GM18526 (cell line): ENCODE measurements around the gene MPPE1.

ENCODE experiments used
- POLR2A ChIP-seq: IDR thresholded peaks from 3 replicates; pipeline ENCODE4 v1.6.1; 2011; ENCODE audit not compliant: insufficient read length; ENCODE audit errors: extremely low read depth

Gene MPPE1, protein sequence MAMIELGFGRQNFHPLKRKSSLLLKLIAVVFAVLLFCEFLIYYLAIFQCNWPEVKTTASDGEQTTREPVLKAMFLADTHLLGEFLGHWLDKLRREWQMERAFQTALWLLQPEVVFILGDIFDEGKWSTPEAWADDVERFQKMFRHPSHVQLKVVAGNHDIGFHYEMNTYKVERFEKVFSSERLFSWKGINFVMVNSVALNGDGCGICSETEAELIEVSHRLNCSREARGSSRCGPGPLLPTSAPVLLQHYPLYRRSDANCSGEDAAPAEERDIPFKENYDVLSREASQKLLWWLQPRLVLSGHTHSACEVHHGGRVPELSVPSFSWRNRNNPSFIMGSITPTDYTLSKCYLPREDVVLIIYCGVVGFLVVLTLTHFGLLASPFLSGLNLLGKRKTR

DNA sequence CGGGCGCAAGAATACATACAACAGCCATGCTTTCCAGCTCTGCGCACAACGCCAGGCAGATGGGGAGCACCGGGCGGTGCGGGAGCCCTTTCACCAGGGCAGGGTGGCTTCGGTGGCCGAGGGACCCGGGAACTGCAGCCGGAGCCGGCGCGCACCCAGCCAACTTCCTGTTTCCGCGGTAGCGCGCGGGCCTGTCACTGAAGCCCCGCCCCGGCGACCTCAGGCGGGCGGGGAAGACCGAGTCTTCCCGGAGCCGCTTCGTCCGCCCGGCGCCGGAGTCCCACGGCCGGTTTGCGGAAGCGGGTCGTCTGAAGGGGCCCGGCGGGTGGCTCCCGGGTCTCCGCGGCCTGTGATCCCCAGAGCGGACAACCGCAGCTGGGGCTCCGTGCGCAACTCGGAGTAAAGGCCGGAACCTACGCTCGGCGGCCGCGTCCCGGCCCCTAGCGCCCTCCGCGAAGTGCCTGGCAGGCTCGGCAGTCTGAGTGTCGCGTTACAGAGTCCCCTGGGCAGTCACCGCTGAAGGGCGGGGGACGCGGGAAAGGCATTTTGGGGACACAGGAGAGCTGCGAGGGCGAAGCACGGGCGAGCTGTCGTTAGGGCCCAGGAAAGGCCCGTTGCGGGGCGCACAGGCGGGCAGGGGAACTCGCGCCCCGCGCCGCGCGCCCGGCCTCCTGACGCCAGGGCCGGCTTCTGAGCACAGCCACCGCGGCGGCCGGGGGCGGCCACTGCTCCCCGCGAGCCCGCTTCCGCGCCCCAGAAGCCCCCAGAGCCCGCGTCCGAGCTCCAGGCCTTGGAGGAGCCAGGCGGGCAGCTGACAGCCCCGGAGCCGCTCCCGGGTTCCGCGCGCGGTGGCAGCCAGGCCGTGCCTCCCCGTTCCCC is at the start of gene MPPE1:
Gene MPPE1 (minus strand): TSS at position 136 of the 879 bp plus-strand sequence. CDS start 11,053 bp downstream, outside the sequence.
- TF ChIP-seq POLR2A, result peak; percentile 87

DNA sequence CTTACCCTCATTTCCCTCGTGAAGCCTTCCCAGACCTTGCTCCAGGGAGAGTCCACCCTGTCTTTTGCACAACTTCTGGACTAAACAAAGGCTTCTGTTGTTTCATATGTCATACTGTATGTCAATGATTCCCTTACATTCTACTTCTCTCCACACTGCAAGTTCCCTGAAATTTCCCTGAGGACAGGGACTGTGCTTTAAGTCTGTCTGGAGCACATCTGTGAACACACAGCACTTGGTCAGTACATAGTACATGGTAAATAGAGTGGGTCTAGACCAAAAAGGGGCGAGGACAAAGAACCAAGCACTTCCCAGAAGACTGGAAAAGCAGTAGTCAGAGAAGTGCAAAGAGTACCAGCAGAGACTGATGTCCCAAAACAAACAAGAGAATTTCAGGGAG is 49.5 kb upstream of the MPPE1 start:
- no peak for TF ChIP-seq POLR2A

DNA sequence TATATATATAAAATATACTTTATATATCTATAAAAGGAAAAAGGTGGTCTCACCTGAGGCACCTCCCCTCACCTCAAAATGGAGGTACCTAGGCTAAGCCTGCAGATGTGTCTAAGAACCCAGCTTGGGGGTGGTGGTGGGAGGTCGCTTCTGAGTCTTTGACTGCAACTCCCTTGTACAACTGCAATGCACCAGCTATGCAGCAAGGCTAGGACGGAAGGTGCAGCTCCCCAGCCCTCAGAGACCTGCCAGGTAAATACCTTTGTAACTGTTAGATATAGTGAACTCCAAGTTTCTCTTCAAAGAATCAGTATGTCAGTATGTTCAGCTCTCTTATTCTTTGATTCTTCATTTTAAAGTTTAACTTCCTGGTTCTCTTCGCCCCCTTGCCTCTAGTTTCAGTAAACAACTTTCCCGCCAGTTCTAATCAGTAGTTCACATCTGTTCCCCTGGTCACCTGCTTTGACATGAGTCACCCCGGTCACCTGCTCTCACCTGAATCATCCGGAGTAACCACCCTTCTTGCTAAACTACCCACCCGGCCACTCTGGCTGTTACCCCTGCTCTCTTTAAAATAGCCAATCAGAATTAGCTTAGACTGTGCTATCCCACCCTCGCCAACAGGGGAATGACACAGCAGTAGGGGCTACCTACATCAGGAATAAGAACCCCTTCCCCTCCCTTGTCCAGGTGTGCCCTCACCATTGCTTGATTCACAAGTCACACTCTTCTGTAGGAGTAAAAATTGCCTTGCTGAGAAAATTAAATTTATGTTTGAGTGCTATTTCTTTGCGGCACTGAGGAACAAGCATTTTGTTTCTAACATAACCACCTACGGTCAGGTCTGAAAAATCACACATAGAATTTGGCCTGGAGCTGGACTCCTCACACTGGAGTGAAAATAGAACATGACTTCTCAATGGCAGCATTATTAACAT is 48.5 kb upstream of the MPPE1 start:
- no peak for TF ChIP-seq POLR2A

DNA sequence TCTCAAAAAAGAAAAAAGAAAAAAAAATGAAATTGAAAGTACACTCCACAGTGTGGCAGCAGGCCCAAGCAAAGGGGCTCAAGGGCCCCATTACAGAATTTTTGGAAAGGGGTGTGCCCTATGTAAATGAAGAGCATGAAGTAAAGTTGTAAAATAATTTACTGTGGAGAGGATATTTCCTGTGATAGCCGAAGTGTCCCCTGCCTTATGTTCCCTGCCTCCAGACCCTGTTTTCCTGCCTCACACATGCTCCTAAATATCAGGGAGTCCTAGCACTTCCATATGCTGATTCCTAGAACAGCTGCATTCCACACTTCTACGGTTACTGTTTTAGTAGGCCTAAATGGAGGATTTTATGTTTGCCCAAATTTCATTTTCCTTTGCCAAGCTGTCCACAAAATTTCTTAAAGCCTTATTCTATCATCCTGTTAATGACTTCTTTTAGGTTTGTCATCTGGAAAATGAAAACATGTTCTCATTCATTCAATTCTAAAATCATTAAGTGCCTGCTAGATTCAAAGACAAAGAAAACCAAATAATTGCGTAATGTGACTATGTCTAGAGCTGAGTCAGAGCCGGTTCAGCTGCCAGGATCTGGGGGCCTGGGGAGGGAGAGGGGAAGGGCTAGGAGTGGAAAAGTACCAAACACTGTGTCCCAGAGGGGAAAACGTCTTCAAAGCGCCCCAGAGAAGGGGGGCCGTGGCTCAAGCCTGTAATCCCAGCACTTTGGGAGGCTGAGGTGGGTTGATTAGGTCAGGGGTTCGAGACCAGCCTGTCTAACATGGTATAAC is 47.3 kb upstream of the MPPE1 start:
- TF ChIP-seq POLR2A, result no peak

DNA sequence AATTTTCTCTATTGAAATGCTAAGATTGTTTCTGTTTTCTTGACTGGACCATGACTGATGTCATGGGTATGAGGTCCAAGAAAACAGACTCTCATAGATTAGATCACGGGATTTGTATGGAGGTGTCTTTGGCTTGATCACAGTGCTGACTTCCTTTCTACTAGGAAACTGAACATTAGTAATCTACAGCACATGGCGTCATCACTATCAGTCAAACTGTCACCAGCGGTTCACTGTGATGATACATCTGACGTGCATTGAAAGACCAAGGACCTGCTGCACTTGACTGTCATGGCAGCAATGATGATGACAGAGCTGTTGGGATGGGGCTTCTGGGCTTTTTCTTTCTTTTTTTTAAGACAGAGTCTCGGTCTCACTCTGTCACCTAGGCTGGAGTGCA is 45.0 kb upstream of the MPPE1 start:
- TF ChIP-seq POLR2A, result no peak

DNA sequence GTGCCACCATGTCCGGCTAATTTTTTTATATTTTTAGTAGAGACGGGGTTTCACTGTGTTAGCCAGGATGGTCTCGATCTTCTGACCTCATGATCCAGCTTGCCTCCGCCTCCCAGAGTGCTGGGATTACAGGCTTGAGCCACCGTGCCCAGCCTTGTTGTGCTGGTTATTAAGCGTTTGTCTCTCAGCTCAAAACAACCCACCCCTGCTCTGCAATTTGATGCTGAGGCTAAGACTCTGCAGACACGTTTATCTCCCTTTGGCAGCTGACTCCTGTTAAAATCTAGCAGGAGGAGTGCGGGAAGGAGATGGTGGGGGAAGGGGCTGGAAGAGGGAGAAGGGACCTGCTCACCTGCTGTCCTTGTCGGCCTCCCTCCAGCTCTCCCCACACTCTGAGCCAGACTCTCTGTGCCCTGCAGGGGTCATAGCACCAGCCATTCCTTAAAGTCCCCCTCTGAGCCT is 43.3 kb upstream of the MPPE1 start:
- TF ChIP-seq POLR2A, result no peak

DNA sequence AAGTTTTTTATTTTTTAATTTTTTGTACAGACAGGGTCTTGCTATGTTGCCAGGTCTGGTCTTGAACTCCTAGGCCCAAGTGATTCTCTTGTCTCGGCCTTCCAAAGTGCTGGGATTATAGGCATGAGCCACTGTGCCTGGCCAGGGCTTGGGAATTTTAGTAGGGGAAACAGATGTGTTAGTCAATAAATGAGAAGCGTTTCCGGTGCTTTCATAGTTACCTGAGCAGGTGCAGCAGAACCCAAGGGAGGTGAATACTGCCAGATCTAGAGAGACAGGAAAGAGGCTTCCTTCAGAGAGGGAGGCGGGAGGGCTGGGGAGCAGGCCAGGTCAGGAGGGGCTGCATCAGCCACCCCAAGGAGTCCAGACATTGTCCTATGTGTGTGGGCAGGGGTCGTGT is 42.7 kb upstream of the MPPE1 start:
- TF ChIP-seq POLR2A, result no peak

DNA sequence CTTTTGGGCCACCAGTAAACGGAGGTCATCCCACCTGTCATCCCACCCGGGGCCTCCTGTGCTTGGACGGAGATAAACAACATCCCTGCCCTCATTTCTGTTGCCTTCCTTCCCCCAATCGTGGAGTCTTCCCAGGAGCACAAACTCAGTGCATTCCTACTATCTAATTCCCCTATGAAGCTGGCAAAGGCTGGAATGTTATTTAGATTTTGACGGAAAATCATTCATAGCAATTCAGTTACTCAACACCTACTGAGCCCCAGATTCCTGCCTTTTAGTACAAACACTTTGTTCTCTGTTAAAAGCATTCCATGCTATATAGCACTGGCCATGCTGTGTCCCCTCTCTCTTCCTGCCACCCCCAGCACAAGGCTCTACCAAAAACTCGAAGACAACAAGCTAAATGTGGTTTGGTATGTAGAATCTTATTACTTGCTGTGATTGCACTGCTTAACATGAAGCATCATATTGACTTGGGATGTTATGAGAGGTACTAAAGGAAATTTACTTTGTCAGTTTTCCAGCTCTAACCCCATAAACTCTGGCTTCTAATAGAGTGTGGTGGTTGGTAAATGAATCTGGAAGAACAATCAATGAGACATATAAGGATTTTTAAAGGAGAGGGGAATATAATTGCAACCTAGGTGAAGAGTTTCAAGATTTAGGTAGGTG is 40.9 kb upstream of the MPPE1 start:
- TF ChIP-seq POLR2A, result no peak

DNA sequence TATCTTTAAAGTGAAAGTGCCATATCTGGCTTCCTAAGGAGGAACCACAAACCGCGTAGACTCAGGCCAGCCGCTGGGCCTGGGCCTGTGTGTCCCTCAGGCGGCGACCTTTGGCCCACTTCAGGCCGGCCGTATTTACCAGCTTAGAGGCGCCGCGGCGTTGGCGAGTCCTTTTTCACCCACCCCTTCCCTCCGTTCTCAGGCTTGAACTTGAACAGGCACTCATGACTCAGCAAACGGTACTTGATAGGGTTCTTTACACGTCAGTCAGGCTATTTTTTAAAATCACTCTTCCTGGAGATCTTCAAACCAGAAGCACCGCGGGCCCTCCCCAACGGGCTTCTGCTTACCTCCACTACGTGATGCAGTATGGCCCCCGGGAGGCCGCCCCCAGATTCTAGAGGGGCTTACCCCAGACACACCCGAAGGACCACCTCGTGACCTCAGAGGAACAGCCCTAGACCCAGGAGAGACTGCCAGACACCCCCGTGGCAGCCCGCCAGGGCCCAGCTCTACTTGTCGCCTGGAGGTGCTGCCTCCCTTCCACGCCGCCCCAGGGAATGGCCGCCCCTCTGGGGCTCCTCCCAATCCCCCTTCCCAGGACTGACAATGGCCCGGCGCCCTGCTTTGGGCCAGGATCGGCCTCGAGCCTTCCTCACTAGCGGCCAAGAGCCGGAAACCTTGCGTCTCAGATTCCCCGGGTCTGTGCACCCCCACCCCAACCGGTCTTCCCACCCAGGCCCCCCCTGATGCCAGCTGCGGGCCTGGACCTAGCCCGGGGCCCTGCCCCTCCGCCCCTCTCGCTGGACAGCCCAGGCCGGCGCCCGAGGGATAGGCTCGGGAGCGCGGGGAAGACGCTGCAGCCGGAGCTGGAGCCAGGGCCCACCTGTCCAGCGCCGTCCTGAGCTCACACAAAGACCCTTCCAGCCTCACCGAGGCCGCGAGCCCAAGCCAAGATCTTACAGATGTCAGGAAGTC is 39.4 kb upstream of the MPPE1 start:
- peak; percentile 34 for TF ChIP-seq POLR2A

DNA sequence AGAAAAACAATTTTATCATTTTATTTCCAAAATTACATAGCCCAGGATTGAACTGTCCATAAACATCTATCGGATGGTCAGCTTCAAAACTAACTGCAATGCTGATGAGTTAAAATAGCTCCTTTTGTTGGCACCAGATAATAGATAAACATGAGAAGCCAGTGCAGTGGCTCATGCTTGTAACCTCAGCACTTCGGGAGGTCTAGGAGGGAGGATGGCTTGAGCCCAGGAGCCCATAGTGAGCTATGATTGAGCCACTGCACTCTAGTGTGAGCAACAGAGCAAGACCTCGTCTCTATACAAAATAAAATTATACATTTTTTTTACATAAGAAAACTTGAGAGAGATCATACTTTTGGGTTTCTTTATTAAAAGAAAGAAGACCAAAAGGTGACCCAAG is 38.6 kb upstream of the MPPE1 start:
- TF ChIP-seq POLR2A, result no peak

DNA sequence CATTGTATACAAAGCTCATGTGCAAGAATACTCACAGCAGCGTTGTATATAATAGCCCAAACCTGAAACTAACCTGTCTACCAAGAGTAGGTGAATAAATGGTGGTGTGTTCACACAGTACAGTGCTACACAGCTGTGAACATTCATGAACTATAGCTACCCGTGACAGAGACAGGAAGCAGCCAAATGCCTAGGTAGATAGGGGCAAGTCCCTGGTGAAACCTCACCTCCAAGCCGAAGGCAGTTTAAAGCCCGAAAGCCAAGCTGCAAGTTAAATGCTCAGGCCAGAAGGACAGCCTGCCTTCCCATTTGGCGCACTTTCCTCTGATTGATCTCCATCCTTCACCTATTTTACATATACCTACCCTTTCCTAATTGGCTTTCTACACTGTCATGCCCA is 36.7 kb upstream of the MPPE1 start:
- no peak for TF ChIP-seq POLR2A

DNA sequence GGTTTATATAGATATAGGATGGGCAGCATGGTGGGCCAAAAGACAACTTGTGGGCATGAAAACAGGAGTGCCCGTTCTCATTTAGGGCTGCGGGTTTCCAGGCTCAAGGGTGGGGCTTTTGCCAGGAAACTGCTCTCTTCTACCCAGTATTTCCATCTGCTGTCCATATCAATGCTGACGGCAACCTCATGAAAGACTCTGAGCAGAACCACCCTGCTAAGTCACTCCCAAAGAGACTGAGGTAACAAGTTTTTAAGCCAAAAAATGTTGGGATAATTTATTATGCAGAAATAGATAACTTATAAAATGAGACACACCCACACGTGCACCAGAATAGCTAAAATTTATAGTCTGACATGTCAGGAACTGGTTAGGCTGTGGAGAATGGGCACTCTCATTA is 36.1 kb upstream of the MPPE1 start:
- no peak for TF ChIP-seq POLR2A

DNA sequence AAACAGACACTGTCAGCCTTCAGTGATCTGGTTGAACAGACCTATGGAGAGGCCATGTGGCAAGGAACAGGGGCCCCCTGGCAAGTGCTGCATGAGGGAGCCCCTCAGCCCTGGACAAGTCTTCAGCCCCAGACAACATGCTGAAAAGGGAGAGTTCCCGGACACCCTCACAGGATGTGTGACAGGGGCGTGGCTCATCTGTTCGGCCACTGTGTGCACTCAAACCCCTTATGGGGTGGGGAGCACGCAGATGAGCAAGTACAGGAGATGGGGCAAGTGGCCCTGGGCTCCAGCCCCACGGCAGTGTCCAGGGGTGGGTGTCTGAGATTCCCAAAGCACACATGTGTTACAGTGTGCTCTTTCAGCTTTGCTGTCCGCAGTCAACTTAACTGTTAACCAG is 35.4 kb upstream of the MPPE1 start:
- no peak for TF ChIP-seq POLR2A
